Measurements from ENCODE around the gene DOK4. TPM values are rescaled to one million over a fixed set of nuclear protein-coding genes. Genes with fewer than 3 reads are reported as not detected.

The DOK4 gene
- total RNA-seq, 1 experiment from 2014 or later: 13.1 TPM

DNA sequence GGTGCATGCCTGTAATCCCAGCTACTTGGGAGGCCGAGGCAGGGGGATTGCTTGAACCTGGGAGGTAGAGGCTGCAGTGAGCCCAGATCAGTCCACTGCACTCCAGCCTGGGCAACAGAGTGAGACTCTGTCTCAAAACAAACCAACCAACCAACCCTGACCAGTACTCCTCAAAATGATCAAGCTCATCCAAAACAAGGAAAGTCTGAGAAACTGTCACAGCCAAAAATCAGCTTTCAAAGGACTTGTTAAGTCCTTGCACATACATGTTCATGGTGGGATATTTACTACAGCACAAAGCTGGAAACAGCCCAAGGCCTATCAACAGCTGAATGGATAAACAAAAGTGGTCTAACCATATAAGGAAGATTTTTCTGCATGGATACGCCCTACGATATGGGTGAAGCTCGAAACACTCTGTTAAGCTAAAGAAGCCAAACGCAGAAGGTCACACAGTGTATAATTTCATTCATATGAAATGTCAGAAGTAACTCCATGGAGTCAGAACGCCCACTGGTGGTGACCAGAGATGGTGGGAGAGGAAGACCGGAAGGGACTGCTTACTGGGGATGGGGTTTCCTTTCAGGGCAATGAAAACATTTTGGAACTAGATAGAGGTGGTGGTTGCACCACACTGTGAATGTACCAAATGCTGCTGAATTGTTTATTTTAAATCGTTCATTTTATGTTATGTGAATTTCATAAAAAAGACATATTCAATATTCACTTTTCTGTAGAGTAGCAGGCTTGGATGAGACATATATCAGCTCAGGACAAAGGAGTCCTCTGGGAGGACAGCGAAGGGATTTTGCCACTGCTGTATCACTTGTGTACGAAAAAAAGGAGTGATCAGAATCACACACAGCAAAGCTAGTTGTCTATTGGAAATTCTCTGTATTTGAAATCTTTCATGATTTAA, 64.0 kb downstream of the DOK4 start:
- Histone ChIP-seq H2AFZ (ENCODE audit: low read length) (no peak overlapping the region), H3K9me3 (ENCODE audit: control insufficient read depth, low read depth, low read length) (no peaks in the 10 kb centered on the region), H3K23ac (ENCODE audit: insufficient read length, low read depth, low read length) (no peak overlapping the region), H3T11ph (ENCODE audit: low read length) (no peak overlapping the region), H2BK5ac (ENCODE audit: insufficient read length, low read length) (no peak overlapping the region), H4K91ac (ENCODE audit: insufficient read length, low read depth, low read length) (no peak overlapping the region), H3K56ac (ENCODE audit: insufficient read length, low read depth, low read length) (no peak overlapping the region), H2BK15ac (ENCODE audit: low read depth, low read length) (no peak overlapping the region), H3K23me2 (ENCODE audit: insufficient read length, low read depth, low read length, poor library complexity, severe bottlenecking) (no peaks in the 10 kb centered on the region), H3K27me3 (ENCODE audit: insufficient read depth, low read length) (no peaks in the 10 kb centered on the region), H3K9ac (ENCODE audit: extremely low read depth, insufficient read length, low read length) (no peak overlapping the region), H3K14ac (ENCODE audit: insufficient read depth, low read length) (no peak overlapping the region), H3K79me2 (ENCODE audit: insufficient read depth, low read length) (no peaks in the 10 kb centered on the region), H3K4ac (ENCODE audit: low read depth, low read length) (no peak overlapping the region), H2BK120ac (ENCODE audit: low read depth, low read length, poor library complexity, severe bottlenecking) (no peak overlapping the region), H3K4me2 (ENCODE audit: insufficient read depth, insufficient read length, low read length) (no peak overlapping the region), H3K4me1 (ENCODE audit: insufficient read depth, low read length) (no peaks in the 10 kb centered on the region), H3K79me1 (ENCODE audit: insufficient read depth, low read depth, low read length, poor library complexity, severe bottlenecking) (no peaks in the 10 kb centered on the region), H2AK5ac (ENCODE audit: insufficient read length, low read length) (no peak overlapping the region), H4K20me1 (ENCODE audit: control insufficient read depth, insufficient read depth, insufficient read length) (no peaks in the 10 kb centered on the region), H3K27ac (ENCODE audit: insufficient read length, low read depth, low read length) (no peak overlapping the region), H3K18ac (ENCODE audit: insufficient read length, low read depth, low read length) (no peak overlapping the region), H4K8ac (replicated peaks; ENCODE audit: insufficient read length, low read depth, low read length) (no peak overlapping the region), H4K5ac (ENCODE audit: insufficient read length, low read depth, low read length) (no peak overlapping the region), H2BK12ac (ENCODE audit: insufficient read length, low read depth, low read length) (no peak overlapping the region), H2BK20ac (ENCODE audit: low read depth, low read length, poor library complexity, severe bottlenecking) (no peak overlapping the region)
- Mint-ChIP-seq H3K9me3 (peaks cover 0 to 3% of the 10 kb centered on the region in 2 experiments; a peak in 1 of 5 replicates), H3K36me3 (ENCODE audit: insufficient read depth in 1 of 3, low read depth in 3 of 3) (peaks cover 0 to 3% (median 1%) of the 10 kb centered on the region in 3 experiments; a peak in 2 of 7 replicates), H3K4me3 (no peak overlapping the region), H3K27me3 (ENCODE audit: low read depth) (no peaks in the 10 kb centered on the region), H3K27ac (peak overlapping the region in 2 of 3 experiments; percentile 32 to 73; a peak in 4 of 7 replicates), H3K4me1 (peaks cover 16 to 25% of the 10 kb centered on the region in 2 experiments)
- WGBS (ENCODE audit: extremely low coverage, insufficient read length, low lambda C conversion rate): no CpG with 5 or more reads among the region's 10 CpGs
- DNase-seq: peak; percentile 51
- TF ChIP-seq, protein P1, sequence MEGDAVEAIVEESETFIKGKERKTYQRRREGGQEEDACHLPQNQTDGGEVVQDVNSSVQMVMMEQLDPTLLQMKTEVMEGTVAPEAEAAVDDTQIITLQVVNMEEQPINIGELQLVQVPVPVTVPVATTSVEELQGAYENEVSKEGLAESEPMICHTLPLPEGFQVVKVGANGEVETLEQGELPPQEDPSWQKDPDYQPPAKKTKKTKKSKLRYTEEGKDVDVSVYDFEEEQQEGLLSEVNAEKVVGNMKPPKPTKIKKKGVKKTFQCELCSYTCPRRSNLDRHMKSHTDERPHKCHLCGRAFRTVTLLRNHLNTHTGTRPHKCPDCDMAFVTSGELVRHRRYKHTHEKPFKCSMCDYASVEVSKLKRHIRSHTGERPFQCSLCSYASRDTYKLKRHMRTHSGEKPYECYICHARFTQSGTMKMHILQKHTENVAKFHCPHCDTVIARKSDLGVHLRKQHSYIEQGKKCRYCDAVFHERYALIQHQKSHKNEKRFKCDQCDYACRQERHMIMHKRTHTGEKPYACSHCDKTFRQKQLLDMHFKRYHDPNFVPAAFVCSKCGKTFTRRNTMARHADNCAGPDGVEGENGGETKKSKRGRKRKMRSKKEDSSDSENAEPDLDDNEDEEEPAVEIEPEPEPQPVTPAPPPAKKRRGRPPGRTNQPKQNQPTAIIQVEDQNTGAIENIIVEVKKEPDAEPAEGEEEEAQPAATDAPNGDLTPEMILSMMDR (conservative IDR thresholded peaks at IDR 0.05): peak; percentile 72

Other genes with a start within 250 kb of the DOK4 start
- 18.0 and 19.2 TPM in 2 replicates for gene ARL2BP, start 241.2 kb downstream of the DOK4 start, total RNA-seq (2021)
- gene PLLP, start 201.8 kb downstream of the DOK4 start, total RNA-seq (2021): 1.8 and 2.0 TPM in 2 replicates
- 0.09 TPM in 1 of 2 replicates, not detected in the other for gene CCL22, start 127.7 kb downstream of the DOK4 start, total RNA-seq (2021)
- 1.6 and 1.7 TPM in 2 replicates for gene CX3CL1, start 114.0 kb downstream of the DOK4 start, total RNA-seq (2021)
- gene CCL17, start 81.7 kb downstream of the DOK4 start, total RNA-seq (2021): not detected in 2 replicates
- 82.8 and 85.3 TPM in 2 replicates for gene CIAPIN1, start 39.1 kb downstream of the DOK4 start, total RNA-seq (2021)
- gene COQ9, start 39.0 kb downstream of the DOK4 start, total RNA-seq (2021): 31.7 and 32.9 TPM in 2 replicates
- 85.6 and 86.0 TPM in 2 replicates for gene POLR2C, start 23.8 kb downstream of the DOK4 start, total RNA-seq (2021)
- 6.6 and 8.2 TPM in 2 replicates for gene CCDC102A, start 50.1 kb upstream of the DOK4 start, total RNA-seq (2021)
- gene ADGRG5, start 56.1 kb upstream of the DOK4 start, total RNA-seq (2021): 11.7 and 12.1 TPM in 2 replicates
- 0.57 and 1.1 TPM in 2 replicates for gene ADGRG1, start 142.1 kb upstream of the DOK4 start, total RNA-seq (2021)
- gene ADGRG3, start 181.8 kb upstream of the DOK4 start, total RNA-seq (2021): 0.46 and 0.64 TPM in 2 replicates
- gene DRC7, start 208.3 kb upstream of the DOK4 start, total RNA-seq (2021): 0.72 TPM in 1 of 2 replicates, not detected in the other
- 25.7 and 29.9 TPM in 2 replicates for gene KATNB1, start 249.3 kb upstream of the DOK4 start, total RNA-seq (2021)

Measured in H9 (cell line).